ENCODE measurements around the gene AFAP1L2. TPM values are rescaled to one million over a fixed set of nuclear protein-coding genes. Genes with fewer than 3 reads are reported as not detected.
"Not testable (repeated sequence)": the region's sequence is repeated elsewhere in the genome, so short reads cannot be mapped to it uniquely, and the experiment has no call there.

AFAP1L2 gene
- total RNA-seq, 4 donors from 2014 or later: 28.4 to 86.6 (median 48.6) TPM

DNA sequence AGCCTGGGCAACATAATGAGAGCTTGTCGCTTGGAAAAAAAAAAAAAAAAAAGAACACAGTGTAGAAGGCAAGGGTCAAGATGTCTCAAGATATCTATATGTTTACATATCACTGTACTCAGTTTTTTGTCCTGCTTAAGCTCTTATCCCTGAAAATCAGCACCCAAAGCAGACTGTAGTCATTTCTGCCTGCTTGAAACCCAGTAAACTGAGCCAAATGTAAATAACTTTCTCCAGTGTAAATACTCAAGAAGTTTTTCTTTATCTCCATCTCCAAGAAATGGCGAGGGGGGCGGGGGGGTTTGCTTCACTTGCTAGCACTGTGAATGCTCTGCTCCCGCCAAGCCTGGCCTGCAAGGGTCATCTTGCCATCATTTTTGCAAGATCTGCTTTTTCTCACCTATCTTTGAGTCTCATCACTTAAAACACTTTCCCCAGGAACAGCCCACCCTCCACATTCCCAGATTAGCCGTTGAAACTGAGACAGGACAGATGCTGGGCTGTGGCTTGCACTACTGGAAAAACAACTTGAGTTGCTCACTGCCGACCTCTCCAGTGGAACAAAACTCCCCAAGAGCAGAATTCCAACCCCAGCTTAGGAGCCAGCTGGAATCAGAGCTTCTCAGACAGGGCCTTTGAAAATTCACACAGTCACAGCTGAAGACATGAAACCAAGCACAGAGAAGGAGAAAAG is 54.6 kb downstream of the AFAP1L2 start:
- Histone ChIP-seq H3K4me1 (peaks cover 13 to 21% of the 10 kb centered on the region in 2 donors), H3K4me3 (no peak overlapping the region), H3K36me3 (no peaks in the 10 kb centered on the region), H3K27ac (peak overlapping the region; percentile 74 to 90), H3K27me3 (no peaks in the 10 kb centered on the region), H3K9me3 (no peaks in the 10 kb centered on the region)
- no peak for TF ChIP-seq POLR2A (IDR thresholded peaks at IDR 0.05)
- TF ChIP-seq, protein P1, sequence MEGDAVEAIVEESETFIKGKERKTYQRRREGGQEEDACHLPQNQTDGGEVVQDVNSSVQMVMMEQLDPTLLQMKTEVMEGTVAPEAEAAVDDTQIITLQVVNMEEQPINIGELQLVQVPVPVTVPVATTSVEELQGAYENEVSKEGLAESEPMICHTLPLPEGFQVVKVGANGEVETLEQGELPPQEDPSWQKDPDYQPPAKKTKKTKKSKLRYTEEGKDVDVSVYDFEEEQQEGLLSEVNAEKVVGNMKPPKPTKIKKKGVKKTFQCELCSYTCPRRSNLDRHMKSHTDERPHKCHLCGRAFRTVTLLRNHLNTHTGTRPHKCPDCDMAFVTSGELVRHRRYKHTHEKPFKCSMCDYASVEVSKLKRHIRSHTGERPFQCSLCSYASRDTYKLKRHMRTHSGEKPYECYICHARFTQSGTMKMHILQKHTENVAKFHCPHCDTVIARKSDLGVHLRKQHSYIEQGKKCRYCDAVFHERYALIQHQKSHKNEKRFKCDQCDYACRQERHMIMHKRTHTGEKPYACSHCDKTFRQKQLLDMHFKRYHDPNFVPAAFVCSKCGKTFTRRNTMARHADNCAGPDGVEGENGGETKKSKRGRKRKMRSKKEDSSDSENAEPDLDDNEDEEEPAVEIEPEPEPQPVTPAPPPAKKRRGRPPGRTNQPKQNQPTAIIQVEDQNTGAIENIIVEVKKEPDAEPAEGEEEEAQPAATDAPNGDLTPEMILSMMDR (IDR thresholded peaks at IDR 0.05): no peak
- intact Hi-C loops (cut with DNase I; ENCODE audit: low total_unique reads): no loop called here
- peak; percentile 64 to 68 for DNase-seq

DNA sequence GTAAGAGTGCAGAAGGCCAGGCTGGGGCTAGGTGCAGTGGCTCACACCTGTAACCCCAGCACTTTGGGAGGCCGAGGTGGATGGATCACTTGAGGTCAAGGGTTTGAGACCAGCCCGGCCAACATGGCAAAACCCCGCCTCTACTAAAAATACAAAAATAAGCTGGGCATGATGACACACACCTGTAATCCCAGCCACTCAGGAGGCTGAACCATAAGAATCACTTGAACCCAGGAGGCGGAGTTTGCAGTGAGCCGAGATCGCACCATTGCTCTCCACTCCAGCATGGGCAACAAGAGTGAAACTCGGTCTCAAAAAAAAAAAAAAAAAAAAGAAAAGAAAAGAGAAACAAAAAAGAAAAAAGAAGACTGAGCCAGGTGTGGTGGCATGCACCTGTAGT is 55.2 kb downstream of the AFAP1L2 start:
- H3K4me3 ChIP-seq; DNase-seq; H3K27me3 ChIP-seq; H3K9me3 ChIP-seq; H3K36me3 ChIP-seq; intact Hi-C loops (cut with DNase I; ENCODE audit: low total_unique reads): not testable (repeated sequence)
- peaks cover 13 to 21% of the 10 kb centered on the region in 2 donors for H3K4me1 ChIP-seq
- peak overlapping the region; percentile 74 to 90 for H3K27ac ChIP-seq

- intact Hi-C loops (cut with DNase I; ENCODE audit: low total_unique reads): no loop called here
- no peak overlapping the region for H3K4me3 ChIP-seq
- H3K4me1 ChIP-seq: peaks cover 13 to 21% of the 10 kb centered on the region in 2 donors
- H3K27ac ChIP-seq: peak overlapping the region in 1 of 2 donors; percentile 78
- H3K27me3 ChIP-seq: no peaks in the 10 kb centered on the region
- H3K9me3 ChIP-seq: no peaks in the 10 kb centered on the region
- DNase-seq: no peak
- H3K36me3 ChIP-seq: no peaks in the 10 kb centered on the region
- TF ChIP-seq POLR2A (IDR thresholded peaks at IDR 0.05): no peak
- TF ChIP-seq, protein P1 (IDR thresholded peaks at IDR 0.05): no peak
Observed at GRCh38 chr10:114347791-114348190, 56.5 kb downstream of the AFAP1L2 start.

DNA sequence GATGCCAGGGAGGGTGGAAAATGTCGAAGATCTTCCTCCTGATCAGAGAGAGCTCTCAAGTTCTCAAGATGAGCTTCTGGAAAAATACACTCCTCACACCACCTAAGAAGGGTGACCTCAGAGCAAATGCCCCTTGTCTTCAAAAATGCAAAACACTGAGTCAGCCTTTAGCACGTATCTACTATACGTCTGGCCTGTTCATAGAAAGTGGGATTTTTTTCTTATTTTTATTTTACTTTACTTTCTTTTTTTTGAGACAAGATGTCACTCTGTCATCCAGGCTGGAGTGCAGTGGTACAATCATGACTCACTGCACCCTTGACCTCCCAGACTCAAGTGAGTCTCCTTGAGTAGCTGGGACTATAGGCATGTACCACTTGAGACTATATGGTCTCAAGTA is 57.1 kb downstream of the AFAP1L2 start:
- H3K27me3 ChIP-seq: no peaks in the 10 kb centered on the region
- intact Hi-C loops (cut with DNase I; ENCODE audit: low total_unique reads): no loop called here
- peak overlapping the region; percentile 78 to 79 for H3K27ac ChIP-seq
- DNase-seq: no peak
- TF ChIP-seq, protein P1 (IDR thresholded peaks at IDR 0.05): no peak
- TF ChIP-seq POLR2A (IDR thresholded peaks at IDR 0.05): no peak
- H3K9me3 ChIP-seq: no peaks in the 10 kb centered on the region
- H3K36me3 ChIP-seq: no peaks in the 10 kb centered on the region
- H3K4me1 ChIP-seq: peaks cover 13 to 21% of the 10 kb centered on the region in 2 donors
- no peak overlapping the region for H3K4me3 ChIP-seq

DNA sequence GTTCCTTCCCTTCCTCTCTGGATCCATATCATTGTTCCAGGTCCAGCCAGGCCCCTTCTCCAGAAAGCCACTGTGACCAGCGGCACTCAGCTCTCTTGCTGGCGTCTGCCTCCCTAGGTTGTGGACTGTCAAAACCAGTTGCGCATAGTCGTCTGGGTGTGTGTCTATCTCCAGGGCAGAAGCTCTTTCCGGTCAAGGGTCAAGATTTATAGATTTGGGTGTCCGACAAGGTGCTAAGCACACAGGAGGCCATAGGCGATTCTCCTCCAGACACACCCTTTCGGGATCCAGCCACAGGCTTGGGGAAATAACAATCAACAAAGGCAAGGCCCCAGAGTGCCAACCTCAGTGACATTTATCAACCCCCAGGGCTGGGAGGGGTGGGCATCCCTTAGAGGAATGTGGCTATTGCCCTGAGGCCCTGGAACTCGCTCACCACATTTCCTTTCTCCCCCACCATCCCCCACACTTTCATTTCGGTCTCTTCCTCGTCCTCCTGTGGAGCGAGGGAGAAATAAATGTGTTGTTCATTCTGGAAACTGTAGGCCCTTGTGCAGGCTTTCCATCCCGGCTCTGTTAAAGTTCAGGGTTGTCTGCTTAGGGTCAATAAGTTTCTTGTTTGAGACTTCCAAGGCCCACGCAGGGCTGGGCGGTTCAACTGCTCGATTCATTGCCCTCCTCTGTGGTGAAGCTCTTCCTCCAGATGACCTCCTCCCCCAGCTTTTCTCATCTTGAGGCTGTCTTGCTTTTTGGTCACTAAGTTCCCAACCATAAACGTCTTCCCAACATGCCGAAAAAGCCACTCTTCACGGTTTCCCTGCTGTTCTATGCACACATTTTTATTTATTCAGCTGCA is 57.9 kb downstream of the AFAP1L2 start:
- peak in 1 of 2 donors; percentile 37 for DNase-seq
- no peak overlapping the region for H3K4me3 ChIP-seq
- TF ChIP-seq POLR2A (IDR thresholded peaks at IDR 0.05): no peak
- TF ChIP-seq, protein P1 (IDR thresholded peaks at IDR 0.05): no peak
- peak overlapping the region; percentile 78 to 79 for H3K27ac ChIP-seq
- intact Hi-C loops (cut with DNase I; ENCODE audit: low total_unique reads): no loop called here
- H3K27me3 ChIP-seq: no peaks in the 10 kb centered on the region
- H3K9me3 ChIP-seq: no peaks in the 10 kb centered on the region
- no peaks in the 10 kb centered on the region for H3K36me3 ChIP-seq
- peaks cover 13 to 14% of the 10 kb centered on the region in 2 donors for H3K4me1 ChIP-seq
